Suppressor macrophage (primary cell): ENCODE data around the gene MED20.

ENCODE experiments used
- DNase-seq, 4 experiments: peaks; one replicate each; pipeline ENCODE4 v3.0.0-alpha.2; 2020 to 2022

Gene MED20

DNA sequence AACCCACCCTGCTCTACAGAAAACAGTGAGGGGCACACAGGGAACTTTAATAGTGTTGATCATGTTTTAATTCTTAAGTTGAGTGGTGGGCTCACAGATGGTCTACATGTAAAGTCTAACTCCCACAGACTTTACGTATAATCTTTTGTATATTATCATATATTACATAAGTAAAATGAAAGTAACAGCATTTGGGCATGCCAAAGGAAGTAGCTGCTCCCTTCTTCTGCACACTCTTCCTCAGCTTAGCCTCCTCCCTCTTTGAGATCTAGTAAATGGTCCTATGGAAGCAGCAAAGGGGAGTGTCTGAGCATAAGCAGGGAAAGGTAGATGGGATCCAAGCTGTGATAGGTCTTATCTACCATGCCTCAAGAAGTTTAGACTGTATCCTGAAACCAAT is 11.2 kb downstream of the MED20 start:
- no peak for DNase-seq

DNA sequence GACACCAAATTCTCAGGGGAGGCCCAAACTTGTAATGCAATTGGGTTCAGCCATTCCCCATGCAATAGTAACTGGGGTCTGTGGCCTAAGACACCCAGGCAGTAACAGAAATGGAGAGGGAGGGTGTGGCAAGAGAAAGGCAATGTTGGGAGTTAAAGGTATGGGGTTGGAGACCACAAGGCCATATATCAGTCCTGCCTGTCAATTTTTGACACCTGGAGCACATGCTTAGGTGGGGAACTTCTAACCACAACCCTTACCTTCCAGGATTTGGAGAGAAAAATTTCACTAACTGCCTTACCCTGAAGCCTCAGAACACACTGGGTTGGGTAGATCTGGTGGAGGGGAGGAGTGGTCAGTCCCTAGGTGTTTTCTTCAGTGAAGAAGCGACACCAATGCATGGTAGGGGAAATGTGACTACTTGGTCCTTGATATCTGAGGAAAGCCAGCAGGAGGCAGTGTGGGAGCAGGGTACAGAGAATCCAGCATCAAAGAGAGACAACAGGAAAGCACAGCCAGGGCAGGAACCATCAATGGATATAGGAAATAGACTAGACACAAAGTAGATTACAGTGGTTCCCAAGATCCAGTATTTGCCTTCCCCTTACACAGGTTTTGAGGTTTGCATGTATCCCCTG is 18.9 kb downstream of the MED20 start:
- DNase-seq = peak; percentile 55 to 72 (median 64)

DNA sequence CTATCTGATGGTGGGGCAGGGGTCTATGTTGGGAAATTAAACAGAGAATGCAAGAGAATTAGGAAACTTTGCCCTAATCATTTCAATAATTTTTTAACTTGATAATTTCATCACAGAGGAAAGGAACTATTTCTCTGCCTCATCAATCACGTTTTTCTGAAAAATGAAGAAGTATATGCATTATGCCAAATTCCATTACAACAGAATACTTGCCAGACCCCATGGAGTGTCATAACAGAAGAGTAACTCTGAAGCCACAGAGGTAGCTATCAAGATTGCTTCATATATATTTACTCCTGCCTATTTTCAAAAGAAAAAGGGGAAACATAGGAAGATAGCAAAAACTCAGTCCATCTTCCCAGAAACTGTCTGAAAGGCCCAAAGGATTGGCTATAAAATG is 20.1 kb downstream of the MED20 start:
- DNase-seq = peak in 3 of 4 experiments; percentile 7 to 57 (median 47)

DNA sequence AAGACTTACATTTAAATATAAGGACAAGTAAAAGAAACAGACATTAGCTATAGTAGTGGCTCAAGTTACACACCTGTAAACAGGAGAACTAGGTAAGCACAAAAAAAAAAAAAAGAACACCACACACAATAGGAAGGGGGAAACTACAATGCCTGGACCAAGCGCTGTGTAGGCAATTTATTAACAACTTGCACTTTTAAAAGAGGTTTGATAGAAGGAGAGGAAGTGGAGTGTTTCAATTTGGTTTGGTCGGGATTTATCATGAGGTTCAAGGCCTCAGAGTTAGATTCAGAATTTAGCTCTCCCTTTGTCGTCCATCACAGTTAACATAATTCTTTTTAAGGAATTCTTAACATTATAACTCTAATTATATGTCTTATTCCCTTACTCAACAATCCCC is 24.7 kb downstream of the MED20 start:
- DNase-seq = peak; percentile 14 to 52 (median 32)

DNA sequence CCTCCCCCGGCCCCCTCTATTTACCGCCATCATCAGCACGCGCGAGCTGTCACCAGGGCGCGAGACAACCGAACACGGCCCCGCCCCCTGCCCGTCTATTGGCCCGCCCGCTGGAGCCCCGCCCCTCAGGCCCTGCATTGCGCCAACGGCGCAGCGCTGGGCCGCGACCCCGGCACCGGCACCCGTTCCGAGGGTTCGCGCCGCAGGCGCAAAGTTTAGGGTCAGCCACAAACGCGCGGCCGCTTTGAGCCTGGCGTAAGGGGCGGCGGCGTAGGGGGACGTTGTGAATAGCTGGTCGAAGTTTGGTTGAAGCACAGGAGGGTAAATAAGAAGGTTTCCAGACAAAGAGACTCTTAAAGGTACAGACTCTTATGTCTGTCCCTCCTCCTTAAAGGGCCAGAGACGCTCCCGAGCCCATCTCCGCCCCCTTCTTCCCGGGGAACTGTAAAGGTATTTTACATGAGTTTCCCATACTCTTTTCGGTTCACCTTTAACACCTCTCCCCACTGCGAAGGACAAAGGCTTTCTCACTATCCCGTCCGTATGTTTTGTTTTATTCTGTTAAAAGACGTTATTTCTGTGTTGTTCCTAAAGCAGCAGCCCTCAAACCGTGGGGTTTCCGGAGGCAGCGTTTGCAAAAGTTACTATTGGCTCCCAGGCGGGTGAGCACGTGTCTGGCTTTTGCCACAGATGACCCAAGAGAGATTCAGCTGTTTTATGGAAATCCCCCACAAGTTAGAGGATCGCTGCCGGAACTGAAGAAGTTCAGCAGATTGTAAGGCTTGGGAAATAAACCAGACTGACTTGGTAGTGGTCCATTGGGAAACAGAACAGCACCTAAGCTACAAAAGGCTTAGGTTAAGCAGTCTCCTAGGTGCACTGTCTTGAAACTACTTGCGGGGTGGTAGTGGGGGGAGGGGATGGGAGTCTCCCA is 25.4 kb downstream of the MED20 start, which contains the start of gene USP49:
USP49 (minus strand) TSS at position 76 of the 934 bp plus-strand sequence. CDS start 88,392 bp downstream, outside the sequence.
- peak; percentile 91 to 97 (median 96) for DNase-seq

DNA sequence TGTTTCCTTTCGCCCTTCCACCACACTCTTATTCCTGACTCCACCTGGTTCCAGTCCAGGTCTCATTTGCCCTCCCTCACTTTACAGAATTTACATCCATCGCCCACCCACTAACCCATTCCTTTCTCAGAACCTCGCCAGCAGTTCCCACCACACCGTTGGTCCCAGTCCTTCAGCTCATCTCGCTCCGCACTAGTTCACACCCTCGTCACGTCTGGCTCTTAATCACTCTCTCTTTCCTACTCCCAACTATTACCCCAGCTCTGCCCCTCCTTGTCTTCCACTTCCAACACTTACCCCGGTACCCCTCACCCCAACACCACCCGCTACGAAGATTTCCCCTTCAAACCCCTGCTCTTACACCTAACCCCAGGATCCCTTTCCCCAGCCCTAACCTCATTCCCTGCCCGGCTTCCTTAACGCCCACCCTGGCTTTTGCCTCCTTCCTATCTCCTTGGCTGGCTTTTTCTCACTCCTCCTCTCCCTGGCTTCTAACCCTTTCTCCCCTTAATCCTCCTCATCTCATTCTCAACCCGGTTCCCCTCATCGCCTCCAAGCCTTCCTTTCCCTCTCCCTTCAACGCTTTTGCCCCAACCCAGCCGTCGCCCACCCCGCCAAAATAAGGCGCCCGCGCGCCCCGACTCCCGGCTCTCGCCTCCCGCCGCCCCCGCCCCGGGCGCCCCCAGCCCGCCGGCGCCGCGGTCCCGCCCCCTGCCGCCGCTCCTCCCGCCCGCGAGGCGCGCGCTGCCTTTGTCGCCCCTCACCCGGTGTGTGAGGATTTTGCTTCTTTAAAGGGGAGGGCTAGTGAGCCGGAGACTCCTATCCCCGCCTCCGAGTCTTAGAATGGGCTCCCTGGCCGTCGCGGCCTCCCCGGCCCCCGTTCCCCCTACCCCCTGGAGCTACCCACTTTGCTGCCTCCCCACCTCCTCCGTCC is 26.3 kb downstream of the MED20 start:
- DNase-seq = peak in 1 of 4 experiments; percentile 26

DNA sequence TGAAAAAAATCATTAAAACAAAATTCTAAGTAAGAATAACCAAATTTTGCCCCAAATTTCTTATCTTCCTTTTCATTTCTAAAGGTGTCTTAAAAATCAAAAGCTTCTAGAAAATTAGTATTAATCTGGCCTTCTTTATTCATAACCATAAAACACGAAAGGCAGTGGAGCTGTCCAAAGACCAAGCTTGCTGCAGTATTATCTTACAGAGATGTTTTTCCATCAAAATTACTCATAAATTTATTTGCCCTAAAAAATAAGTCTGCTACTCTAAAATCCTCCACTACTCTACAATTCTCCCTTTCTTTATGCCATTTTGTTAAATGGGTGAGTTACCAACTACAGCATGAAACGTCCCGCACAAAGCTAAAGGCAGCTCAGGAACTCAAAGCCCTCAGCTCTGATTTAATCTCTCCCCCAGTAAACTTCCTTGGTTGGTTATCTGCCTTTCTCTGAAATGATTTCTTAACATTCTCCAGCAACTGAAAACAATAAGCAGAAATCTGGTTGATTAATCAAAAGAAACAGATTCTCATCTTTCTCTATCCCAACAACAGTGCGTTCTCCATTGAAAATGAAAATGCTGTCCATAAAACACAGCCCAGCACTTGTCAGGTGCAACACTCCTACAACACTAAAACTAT is 27.9 kb downstream of the MED20 start:
- DNase-seq = no peak

DNA sequence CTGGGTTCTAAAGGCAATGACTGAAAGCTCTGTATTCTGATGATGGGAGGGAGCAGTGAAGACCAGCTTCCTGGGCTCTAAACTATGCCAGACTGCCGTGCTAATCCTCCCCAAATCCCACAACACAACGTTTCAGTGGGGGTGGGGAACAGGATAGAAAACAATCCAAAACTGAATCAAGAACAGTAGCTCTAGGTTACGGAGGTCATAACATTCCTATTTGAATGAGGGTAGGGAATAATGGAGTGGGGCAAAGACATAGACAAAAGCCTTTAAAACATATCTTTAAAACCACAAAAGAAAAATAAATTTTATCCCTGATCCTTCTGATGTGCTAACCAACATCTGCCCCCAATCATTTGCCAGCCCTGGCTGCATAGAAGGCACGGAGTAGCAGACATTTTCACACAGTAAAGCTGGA is 33.6 kb downstream of the MED20 start:
- DNase-seq = no peak

DNA sequence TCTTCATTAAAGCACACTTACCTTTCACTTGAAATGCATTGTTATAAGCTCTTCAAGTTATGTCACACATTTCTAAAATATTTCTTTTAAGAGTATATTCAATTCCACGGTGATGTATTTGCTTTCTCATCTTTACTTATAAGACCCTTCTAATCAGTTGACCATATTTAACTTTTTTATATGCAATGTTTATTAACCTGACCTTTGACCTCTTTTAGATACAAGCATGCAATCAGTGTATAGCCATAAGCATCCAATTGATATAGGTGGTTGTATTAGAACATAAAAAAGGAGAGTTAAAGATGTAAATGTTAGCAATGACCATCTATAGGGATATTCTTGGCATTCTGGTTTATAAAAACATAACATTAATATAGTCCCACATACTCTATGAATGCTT is 35.0 kb downstream of the MED20 start:
- DNase-seq = no peak

DNA sequence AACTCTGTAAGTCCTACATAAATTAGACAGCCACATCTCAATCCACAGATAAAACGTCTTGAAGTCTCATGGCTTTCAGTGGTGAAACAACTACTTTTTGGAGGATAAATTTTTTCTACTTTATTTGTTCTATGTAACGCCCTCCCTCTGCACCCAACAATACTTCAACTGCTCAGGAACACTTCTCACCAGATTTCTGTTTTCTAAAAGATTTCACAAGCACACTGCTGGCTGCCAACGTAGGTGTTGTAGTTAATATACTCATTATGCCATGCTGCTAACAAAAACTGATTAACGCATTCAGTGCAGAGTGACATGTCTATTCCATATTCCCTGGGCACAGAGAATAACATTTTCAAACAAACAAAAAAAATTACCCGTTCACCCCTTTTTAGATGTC is 36.0 kb downstream of the MED20 start:
- no peak for DNase-seq

DNA sequence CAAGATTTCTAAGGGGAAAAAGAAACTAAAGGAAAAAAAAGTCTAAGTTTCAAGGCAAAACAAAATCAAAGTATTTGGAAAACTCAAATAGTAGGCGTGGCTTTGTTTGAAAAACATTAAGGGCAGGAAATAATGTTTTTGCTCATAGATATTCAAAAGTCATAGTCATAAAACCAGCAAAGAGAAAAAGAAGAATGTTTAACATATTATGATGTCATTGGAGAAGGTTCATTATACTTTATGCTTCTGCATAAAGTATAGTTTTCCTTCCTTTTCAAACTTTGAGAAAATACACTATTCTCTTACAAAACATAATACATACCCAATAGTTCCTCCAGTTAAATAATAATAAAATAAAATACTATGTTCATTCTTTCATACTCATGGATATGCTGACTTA is 39.4 kb downstream of the MED20 start:
- no peak for DNase-seq

DNA sequence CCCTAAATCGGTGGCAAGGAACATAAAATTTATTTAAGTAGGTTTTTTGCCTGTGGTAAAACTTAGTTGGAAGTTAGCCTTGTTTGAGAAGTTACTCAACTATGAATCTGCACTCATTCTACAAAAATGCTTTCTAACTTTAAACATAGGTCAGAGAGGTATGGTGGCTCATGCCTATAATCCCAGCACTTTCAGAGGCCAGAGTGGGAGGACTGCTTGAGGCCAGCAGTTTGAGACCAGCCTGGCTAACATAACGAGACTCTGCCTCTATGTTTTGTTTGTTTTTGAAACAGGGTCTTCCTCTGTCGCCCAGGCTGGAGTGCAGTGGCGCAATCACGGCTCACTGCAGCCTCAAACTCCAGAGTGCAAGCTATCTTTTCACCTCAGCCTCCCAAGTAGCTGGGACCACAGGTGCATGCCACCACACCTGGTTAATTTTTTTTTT is 42.0 kb downstream of the MED20 start:
- DNase-seq = no peak

DNA sequence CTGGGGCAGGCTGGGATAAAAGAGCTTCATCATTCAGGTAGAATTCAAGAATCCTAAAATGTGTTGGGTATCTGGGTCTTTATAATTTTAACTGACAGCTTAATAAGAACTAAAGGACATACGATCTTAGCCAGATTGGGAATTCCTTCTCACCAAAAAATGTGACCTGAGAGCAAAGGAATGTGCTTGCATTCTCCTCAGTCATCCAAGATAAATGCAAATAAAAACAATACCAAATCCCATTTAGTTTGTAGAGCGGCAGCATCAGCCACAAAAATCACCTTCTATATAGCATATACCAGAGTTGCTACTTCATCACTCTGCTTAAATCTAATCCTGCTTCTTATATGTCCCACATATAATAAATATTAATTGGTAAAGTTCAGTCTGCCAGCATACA is 42.7 kb downstream of the MED20 start:
- no peak for DNase-seq

DNA sequence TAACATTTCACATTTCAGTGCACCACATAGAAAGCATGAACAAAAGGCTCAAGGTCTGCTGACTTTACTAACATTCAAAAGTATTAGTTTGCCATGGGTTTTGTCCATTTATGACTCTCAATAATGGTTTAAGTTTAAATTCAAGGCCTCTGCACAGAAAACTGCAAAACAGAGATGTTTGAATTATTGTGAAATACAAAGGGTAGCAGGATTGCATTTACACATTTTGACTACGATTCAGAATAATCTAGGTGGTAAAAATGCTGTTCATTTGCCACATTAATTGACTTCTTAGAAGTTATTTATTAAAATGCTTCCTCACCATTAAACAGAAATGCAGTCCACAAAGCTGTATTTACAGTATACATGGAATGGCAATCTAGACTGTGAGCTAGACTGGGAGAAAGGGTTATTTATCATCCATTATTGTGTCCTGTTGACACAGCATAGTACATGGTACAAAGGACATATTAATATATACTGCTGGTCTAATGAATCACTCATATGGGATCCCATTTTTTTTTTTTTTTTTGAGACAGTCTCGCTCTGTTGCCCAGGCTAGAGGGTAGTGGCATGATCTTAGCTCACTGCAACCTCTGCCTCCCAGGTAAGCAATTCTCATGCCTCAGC is 43.8 kb downstream of the MED20 start:
- no peak for DNase-seq

DNA sequence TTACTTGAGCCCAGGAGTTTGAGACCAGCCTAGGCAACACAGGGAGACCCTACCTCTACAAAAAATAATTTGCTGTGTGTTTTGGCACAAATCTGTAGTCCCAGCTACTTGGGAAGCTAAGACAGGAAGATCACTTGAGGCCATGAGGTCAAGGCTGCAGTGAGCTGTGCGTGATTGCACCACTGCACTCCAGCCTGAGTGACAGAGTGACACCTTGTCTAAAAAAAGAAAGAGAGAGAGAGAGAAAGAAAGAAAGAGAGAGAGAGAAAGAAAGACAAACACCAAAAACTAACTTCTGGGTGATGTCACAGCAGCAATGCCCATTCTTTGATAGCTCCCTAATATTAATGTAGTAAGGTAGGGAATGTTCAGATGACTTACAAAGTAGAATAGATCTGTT is 46.2 kb downstream of the MED20 start:
- no peak for DNase-seq

DNA sequence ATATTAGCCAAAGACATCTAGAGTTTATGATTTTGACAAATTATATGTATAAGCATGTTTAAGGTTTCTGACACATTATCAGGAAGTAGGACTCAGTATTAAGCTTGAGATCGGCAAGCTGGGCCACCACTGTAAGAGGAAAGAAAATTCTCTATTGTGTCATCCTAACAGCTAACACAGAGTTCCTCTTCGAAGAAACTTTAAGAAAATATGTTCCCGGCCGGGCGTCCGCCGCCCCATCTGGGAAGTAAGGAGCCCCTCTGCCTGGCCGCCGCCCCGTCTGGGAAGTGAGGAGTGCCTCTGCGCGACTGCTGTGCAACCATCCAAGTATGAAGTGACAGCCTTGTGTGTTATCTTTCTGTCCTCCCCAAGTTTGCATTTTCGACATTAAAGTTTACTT is 48.8 kb downstream of the MED20 start:
- peak; percentile 15 to 68 (median 58) for DNase-seq

DNA sequence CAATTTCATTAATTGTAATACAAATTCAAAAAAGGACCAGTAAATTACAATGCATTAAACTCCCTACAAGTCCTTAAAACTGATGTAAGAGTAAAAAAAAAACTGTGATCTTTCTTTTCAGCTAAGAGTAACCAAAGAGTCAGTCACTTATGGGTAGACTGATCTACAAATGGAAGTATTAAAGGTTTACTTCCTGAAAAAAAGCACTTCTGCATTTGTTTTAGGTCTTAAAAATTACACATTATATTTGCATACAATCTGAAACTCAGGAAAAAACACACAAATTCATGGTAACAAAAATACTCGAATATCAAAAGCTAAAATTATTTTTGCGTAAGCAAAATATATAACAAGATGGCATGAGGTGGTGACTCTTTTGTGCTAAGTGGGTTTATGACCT is 49.2 kb downstream of the MED20 start:
- peak in 2 of 4 experiments; percentile 41 to 48 for DNase-seq

DNA sequence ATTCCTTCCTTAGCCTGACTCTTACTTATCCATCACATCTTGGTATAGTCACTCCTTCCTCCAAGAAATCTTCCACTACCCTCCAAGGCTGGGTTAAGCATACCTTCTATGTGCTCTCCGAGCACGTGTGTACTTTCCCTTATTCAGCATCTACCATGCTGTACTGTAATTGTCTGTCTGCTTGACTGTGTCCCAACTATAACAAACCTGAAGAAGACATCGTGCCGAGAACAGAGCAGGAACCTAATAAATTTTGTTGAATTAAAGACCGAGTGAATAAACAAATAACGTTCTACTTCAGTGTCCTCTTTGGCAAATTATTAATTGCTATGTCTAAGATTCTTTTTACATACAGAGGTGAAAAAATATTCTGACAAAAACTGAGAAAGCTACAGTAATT is 61.6 kb downstream of the MED20 start:
- DNase-seq = no peak

DNA sequence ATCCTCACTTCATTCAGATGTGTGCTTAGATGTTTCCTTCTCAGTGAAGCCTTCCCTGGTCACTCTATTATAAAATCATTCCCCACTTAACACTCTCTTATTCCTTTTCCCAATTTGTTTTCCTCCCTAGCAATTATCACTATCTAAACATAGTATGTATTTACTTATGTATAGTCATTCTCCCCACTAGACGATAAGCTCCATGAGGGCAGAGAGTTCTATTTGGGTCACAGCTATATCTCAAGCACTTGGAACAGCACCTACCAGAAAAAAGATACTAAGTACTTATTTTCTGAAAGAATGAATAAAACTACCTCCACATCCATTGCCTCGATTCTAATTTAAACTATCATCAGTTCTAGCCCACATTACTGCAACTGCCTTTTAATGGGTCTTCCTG is 62.2 kb downstream of the MED20 start:
- no peak for DNase-seq
